ENCODE measurements around the gene PSMB4.

Gene PSMB4

GRCh38 chr1:151370211-151370911, 29.0 kb upstream of the PSMB4 start:
- no peak for ATAC-seq
- no peak for TF ChIP-seq ZFP30 (CRISPR knock-in tag; IDR thresholded peaks at IDR 0.05)
- TF ChIP-seq ARNTL (CRISPR knock-in tag; IDR thresholded peaks at IDR 0.05; ENCODE audit: borderline replicate concordance, low read depth), result no peak
- TF ChIP-seq ZNF70 (CRISPR knock-in tag; IDR thresholded peaks at IDR 0.05), result no peak
- TF ChIP-seq SNAI2 (CRISPR knock-in tag; IDR thresholded peaks at IDR 0.05), result no peak
- TF ChIP-seq ISL1 (CRISPR knock-in tag; IDR thresholded peaks at IDR 0.05), result no peak
- no peak for TF ChIP-seq BACH2 (CRISPR knock-in tag; IDR thresholded peaks at IDR 0.05; ENCODE audit: borderline replicate concordance)
- TF ChIP-seq TSHZ2 (CRISPR knock-in tag; IDR thresholded peaks at IDR 0.05), result no peak
- no peak for TF ChIP-seq ZNF8 (CRISPR knock-in tag; IDR thresholded peaks at IDR 0.05)
- no peak for TF ChIP-seq CSDC2 (CRISPR knock-in tag; IDR thresholded peaks at IDR 0.05)
- no peak for TF ChIP-seq OSR1 (CRISPR knock-in tag; IDR thresholded peaks at IDR 0.05)

- TF ChIP-seq ZNF8 (CRISPR knock-in tag; IDR thresholded peaks at IDR 0.05) (no peak), BACH2 (CRISPR knock-in tag; IDR thresholded peaks at IDR 0.05; ENCODE audit: borderline replicate concordance) (no peak), TOX (CRISPR knock-in tag; IDR thresholded peaks at IDR 0.05; ENCODE audit: borderline replicate concordance) (no peak), PPARA (CRISPR knock-in tag; IDR thresholded peaks at IDR 0.05; ENCODE audit: borderline replicate concordance) (no peak), TSHZ2 (CRISPR knock-in tag; IDR thresholded peaks at IDR 0.05) (no peak), TCF4 (CRISPR knock-in tag; IDR thresholded peaks at IDR 0.05; ENCODE audit: borderline replicate concordance) (no peak), ZFP30 (CRISPR knock-in tag; IDR thresholded peaks at IDR 0.05) (no peak), GLIS3 (CRISPR knock-in tag; IDR thresholded peaks at IDR 0.05) (no peak), OSR1 (CRISPR knock-in tag; IDR thresholded peaks at IDR 0.05) (no peak), ISL1 (CRISPR knock-in tag; IDR thresholded peaks at IDR 0.05) (no peak), SNAI2 (CRISPR knock-in tag; IDR thresholded peaks at IDR 0.05) (no peak), CSDC2 (CRISPR knock-in tag; IDR thresholded peaks at IDR 0.05) (no peak), POU6F1 (CRISPR knock-in tag; IDR thresholded peaks at IDR 0.05; ENCODE audit: borderline replicate concordance, low read depth) (no peak), RARB (CRISPR knock-in tag; IDR thresholded peaks at IDR 0.05) (no peak), ZFP3 (CRISPR knock-in tag; IDR thresholded peaks at IDR 0.05) (no peak), CSRNP3 (CRISPR knock-in tag; IDR thresholded peaks at IDR 0.05) (no peak), PATZ1 (CRISPR knock-in tag; IDR thresholded peaks at IDR 0.05; ENCODE audit: borderline replicate concordance) (no peak), CREB5 (CRISPR knock-in tag; IDR thresholded peaks at IDR 0.05; ENCODE audit: low read depth) (no peak), ZNF70 (CRISPR knock-in tag; IDR thresholded peaks at IDR 0.05) (no peak)
Measured at GRCh38 chr1:151371370-151372057, 27.9 kb upstream of the PSMB4 start.

More at GRCh38 chr1:151371370-151372057, 27.9 kb upstream of the PSMB4 start:
- peak; percentile 34 for ATAC-seq
